ENCODE measurements around the gene EEFSEC. TPM values are rescaled to one million over a fixed set of nuclear protein-coding genes. Genes with fewer than 3 reads are reported as not detected.

EEFSEC gene
- total RNA-seq, 3 donors from 2014 or later = 9.7 to 10.9 (median 10.8) TPM

- Histone ChIP-seq H3K4me3 (no peak overlapping the region), H3K4me1 (ENCODE audit: low read depth) (peaks cover 8% of the 10 kb centered on the region), H3K36me3 (ENCODE audit: low read depth) (no peaks in the 10 kb centered on the region), H3K9me3 (no peaks in the 10 kb centered on the region)
- no peak for TF ChIP-seq CTCF (IDR thresholded peaks at IDR 0.05)
- intact Hi-C loops (cut with DNase I, micrococcal nuclease) = no loop called here
- ATAC-seq = no peak
- no peak for DNase-seq
These were observed 282.9 kb downstream of the EEFSEC start for GRCh38 chr3:128436214-128436613.

GRCh38 chr3:128438488-128439072 is 285.3 kb downstream of the EEFSEC start:
- H3K4me1 ChIP-seq (ENCODE audit: low read depth) = no peaks in the 10 kb centered on the region
- no peak overlapping the region for H3K4me3 ChIP-seq
- no peaks in the 10 kb centered on the region for H3K36me3 ChIP-seq (ENCODE audit: low read depth)
- ATAC-seq = peak; percentile 46
- TF ChIP-seq CTCF (IDR thresholded peaks at IDR 0.05) = no peak
- no peaks in the 10 kb centered on the region for H3K9me3 ChIP-seq
- intact Hi-C loops (cut with DNase I, micrococcal nuclease) = no loop called here
- DNase-seq = peak in 1 of 3 donors; percentile 11

DNA sequence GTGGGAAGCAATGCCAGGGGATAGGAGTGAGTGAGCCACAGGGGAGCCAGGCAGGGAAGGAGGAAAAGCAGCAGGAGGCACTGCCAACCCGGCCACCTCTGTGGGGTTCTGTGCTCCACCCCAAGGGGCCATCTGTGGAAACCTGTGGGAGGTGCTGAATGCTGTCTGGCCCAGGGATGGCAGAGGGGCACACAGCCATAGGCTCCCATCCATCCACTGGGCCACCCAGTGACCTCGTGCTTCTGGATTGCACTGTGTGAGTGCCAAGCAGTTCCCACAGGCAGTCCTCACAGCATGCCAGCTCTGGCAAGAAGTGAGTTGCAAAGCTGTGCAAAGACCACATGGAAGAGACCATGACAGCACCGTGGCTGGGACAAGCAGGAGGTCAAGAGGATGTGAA is 285.9 kb downstream of the EEFSEC start:
- no peaks in the 10 kb centered on the region for H3K9me3 ChIP-seq
- ATAC-seq = no peak
- H3K4me1 ChIP-seq (ENCODE audit: low read depth) = no peaks in the 10 kb centered on the region
- no peak overlapping the region for H3K4me3 ChIP-seq
- no peaks in the 10 kb centered on the region for H3K36me3 ChIP-seq (ENCODE audit: low read depth)
- intact Hi-C loops (cut with DNase I, micrococcal nuclease) = no loop called here
- DNase-seq = no peak
- TF ChIP-seq CTCF (IDR thresholded peaks at IDR 0.05) = no peak

DNA sequence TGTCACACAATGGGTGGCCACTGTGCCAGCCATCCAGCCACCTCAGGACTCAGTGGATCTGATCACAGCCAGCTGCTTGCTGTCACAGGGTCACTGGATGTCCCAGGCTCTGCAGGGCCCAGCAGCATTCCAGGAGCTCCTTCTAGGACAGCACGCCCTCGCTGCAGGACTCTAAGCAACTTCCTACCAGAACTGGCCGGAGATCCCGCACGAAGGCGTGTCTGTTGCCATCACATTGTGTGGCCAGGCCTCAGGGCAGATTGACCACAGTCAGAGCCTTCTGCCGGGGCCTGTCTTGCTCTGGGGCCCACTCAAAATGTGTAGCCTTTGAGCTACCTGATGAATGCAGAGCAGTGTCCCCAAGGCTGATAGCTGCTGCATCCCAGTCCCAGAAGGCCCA is 288.8 kb downstream of the EEFSEC start:
- H3K4me3 ChIP-seq = no peak overlapping the region
- no peaks in the 10 kb centered on the region for H3K36me3 ChIP-seq (ENCODE audit: low read depth)
- DNase-seq = no peak
- no peaks in the 10 kb centered on the region for H3K9me3 ChIP-seq
- no peak for TF ChIP-seq CTCF (IDR thresholded peaks at IDR 0.05)
- intact Hi-C loops (cut with DNase I, micrococcal nuclease) = no loop called here
- no peak for ATAC-seq
- no peaks in the 10 kb centered on the region for H3K4me1 ChIP-seq (ENCODE audit: low read depth)

DNA sequence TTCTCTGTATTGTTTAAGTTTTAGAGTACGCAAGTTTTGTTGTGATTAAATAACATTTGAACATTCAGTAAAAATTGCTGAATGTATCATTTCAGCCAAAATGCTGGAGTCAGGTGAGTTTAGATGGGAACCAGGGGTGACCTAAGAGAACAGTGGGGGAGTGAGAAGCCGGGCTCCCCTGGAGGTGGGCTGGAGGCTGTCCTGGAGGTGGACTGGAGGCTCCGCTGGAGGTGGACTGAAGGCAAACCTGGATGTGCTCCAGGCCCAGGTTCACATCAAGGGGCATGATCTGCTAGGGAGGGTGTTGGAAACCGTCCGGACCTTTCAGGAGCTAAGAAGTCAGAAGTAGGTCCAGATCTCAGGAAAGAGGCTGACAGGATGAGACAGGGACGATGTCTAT is 289.7 kb downstream of the EEFSEC start:
- Histone ChIP-seq H3K9me3 (no peaks in the 10 kb centered on the region), H3K4me3 (no peak overlapping the region), H3K4me1 (ENCODE audit: low read depth) (no peaks in the 10 kb centered on the region), H3K36me3 (ENCODE audit: low read depth) (no peaks in the 10 kb centered on the region)
- ATAC-seq (no peak), DNase-seq (no peak)
- intact Hi-C loops (cut with DNase I, micrococcal nuclease) = no loop called here
- TF ChIP-seq CTCF (IDR thresholded peaks at IDR 0.05) = no peak

DNA sequence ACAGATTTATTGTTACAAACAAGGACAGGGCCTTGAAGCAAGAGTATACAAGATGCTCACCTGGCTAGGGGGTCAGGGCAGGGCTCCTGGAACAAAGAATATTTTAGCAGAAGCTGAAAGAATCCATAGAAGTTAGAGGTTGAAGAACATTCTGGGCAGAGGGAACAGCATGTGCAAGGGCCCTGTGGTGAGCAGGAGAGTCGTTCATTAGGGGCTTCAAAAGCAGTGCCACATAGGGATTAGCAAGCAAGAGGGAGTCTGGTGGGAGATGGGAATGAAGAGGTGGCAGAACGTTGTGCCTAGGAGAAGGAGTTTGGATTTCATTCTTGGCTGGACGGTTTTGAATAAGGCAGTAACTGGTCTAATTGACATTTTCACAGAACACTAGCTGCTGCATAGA is 290.5 kb downstream of the EEFSEC start:
- no peak for TF ChIP-seq CTCF (IDR thresholded peaks at IDR 0.05)
- H3K4me1 ChIP-seq (ENCODE audit: low read depth) = no peaks in the 10 kb centered on the region
- DNase-seq (no peak), ATAC-seq (no peak)
- no peaks in the 10 kb centered on the region for H3K9me3 ChIP-seq
- no peak overlapping the region for H3K4me3 ChIP-seq
- intact Hi-C loops (cut with DNase I, micrococcal nuclease) = no loop called here
- no peaks in the 10 kb centered on the region for H3K36me3 ChIP-seq (ENCODE audit: low read depth)

Data from mucosa of descending colon (tissue), 3 donors.